Hepatic stellate cell (primary cell): ENCODE measurements around the gene MRPL10.
A peak's percentile ranks its signal among the peaks of the same experiment; 100 is the strongest.

ENCODE experiments used
- DNase-seq: peaks from one replicate; pipeline ENCODE4 v3.0.0; 2011; ENCODE audit warnings: low spot score

MRPL10 gene

GRCh38 chr17:47839071-47839470, 7.7 kb upstream of the MRPL10 start:
- DNase-seq: no peak

DNA sequence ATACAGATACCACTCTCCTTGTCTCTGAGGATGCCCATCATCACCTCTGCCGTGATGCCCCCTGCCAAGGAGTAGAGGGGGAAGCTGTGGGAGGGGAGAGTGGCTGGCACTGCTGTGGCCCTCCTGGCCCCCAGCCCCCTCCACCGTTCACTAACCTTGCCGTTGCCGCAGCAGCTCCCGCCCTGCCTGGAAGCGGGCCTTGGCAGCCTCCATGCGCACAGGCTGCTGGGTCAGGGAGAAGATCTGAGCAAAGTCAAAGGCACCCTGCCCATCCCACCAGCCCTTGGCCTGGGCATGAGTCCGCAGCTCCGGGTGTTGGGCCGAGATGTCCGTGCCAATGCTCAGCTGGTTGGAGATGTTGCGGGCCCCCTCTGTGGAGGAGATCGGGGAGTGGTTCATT, 7.3 kb upstream of the MRPL10 start:
- no peak for DNase-seq

- DNase-seq: no peak
Observed at GRCh38 chr17:47837401-47838039, 6.2 kb upstream of the MRPL10 start.

GRCh38 chr17:47836601-47837000, 5.3 kb upstream of the MRPL10 start:
- no peak for DNase-seq

DNA sequence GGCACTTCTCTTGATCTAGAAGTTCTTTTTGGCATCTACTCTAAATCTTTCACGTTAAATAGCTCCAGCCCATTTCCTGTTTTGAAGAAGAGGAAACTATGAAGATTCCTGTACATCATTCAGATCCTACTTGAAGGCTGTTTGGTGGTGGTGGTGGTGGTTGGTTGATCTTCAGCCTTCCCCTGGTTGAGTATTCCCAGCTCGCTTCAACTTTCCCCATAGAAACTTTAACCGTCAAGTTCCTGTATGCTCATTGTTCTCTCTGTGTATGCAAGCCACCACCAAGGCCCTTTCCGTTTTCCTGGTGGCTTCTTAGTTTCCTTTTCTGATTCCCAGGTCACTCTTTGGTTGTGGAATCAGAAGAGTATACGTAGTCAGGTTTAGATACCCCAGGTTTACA, 3.4 kb upstream of the MRPL10 start:
- DNase-seq: no peak

DNA sequence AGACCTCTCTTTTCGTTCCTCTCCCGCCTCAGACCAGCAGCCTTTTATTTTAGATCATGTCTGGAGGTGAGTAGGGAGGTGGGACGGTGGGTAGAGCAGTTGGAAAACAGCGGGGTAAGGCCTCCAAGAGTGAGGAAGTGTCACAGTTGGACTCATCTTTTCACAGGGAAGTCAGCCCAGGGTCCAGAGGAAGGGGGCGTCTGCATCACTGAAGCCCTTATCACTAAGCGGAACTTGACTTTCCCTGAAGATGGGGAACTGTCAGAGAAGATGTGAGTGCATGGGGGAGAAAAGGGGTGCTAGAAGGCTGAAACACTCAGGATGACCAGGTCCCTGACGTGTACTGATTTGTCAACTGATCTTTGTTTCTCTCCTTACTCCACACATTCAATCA, 590 bp upstream of the MRPL10 start:
- DNase-seq: no peak

DNA sequence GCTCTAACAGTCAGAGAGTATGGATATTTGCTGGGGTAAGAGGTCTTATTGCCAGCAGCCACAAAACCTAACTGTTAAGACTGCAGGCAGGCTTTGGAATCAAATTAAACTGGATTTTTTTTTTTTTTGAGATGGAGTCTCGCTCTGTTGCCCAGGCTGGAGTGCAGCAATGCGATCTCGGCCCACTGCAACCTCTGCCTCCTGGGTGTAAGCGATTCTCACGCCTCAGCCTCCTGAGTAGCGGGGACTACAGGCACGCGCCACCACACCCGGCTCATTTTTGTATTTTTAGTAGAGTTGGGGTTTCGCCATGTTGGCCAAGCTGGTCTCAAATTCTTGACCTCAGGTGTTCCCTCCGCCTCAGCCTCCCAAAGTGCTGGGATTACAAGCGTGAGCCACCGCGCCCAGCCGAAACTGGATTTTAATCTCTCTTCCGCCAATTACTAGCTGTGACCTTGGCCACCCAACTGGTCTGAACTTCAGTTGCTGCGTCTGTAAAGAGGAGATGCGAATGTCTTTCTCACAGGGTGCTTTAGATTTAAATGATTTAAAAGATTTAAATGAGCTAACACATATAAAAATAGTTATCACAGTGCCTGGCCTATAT, 842 bp downstream of the MRPL10 start:
- DNase-seq: no peak

DNA sequence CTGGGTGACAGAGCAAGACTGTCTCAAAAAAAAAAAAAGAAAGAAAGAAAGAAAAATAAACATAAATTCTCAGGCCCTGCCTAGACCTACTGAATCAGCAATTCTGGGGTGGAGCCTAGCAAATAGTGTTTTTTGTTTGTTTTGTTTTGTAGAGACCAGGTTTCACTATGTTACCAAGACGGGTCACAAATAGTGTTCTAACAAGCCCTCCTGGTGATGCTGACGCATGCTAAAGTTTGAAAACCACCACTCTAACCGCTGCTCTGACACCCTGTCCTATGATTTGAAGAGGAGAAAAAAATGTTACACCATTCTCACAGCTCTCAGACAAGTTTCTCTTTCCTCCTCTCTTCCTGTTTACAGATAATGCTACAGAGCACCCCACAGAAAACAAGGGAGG, 1.5 kb downstream of the MRPL10 start:
- DNase-seq: no peak

GRCh38 chr17:47823519-47823918, 7.8 kb downstream of the MRPL10 start:
- no peak for DNase-seq

- no peak for DNase-seq
Observed at GRCh38 chr17:47822785-47823184, 8.6 kb downstream of the MRPL10 start.

GRCh38 chr17:47821424-47822391, 9.6 kb downstream of the MRPL10 start, which contains the start of gene OSBPL7:
Gene OSBPL7, minus strand, starts transcription at chr17:47821794. Its CDS starts 1,516 bp downstream, at chr17:47820278.
- peak; percentile 94 for DNase-seq

DNA sequence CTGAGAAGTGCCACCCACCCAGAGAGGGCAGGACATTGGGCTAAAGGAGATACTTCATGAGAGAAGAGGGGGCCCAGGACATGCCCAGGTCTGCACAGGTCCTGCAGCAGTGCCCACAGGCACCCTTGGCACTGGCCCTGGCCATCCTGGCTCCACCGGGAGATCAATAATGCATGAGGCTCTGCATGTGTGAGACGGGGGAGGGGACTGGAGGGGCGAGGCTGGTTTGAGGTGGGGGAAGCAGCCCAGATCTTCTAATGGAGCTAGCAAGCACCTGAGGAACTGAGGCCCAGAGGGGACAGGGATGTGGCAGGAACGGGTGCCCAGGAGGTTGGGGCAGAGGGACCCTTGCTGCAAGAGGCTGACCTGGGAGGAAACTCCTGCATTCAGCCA, 10.3 kb downstream of the MRPL10 start:
- no peak for DNase-seq

DNA sequence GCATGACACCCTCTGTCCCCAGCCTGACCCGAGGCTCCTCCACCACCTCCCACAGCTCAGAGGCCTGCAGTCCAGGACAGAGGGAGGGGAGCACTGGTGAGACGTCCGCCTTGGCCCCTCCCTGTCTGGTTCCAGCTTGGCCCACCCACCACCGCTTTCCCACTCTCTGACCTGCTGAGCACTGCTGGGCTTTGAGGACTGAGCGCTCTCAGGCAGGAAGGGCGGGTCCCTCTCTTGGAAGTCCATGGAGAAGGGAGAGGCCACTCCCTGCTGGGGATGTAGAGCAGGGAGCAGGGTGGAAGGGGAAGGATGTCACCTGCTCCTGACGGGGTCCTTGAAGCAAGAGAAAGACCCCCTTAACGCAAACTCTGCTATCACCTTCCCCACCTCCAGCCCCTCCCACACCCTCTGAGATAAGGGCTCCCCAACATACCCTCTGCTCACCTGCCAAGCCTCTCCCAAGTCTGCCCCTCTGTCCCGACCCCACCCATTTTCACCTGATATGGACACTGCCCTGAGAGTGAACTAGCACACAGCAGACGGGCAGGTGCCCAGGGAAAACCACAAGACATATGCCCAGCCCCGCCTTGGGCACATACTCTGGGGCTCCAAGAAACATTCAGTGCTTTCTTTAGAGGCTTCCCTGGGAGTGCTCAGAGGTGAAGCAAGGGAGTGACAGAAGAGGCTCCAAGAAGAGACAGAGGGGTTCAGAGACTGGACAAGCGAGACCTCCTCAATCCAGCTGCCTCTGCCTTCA, 11.1 kb downstream of the MRPL10 start:
- DNase-seq: no peak

DNA sequence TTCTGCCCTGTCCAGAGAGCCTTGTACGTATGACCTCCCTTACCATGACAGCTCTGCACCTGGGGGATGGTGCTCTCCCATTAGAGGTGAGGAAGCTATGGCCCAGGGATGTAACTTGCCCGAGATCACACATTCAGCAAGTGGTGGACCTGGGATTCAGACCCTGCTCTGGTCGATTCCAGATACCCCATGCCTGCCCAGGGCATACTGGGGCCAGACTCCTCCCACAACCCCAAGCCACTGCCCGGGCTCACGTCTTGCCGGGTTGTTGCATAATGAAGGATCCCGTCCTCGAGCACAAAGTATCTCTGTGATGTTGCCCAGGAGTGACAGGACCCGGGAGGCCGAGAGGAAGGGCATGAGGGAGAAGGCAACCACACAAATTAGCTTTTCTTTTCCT, 11.9 kb downstream of the MRPL10 start:
- DNase-seq: no peak

- no peak for DNase-seq
Observed at GRCh38 chr17:47818002-47818695, 13.2 kb downstream of the MRPL10 start.

DNA sequence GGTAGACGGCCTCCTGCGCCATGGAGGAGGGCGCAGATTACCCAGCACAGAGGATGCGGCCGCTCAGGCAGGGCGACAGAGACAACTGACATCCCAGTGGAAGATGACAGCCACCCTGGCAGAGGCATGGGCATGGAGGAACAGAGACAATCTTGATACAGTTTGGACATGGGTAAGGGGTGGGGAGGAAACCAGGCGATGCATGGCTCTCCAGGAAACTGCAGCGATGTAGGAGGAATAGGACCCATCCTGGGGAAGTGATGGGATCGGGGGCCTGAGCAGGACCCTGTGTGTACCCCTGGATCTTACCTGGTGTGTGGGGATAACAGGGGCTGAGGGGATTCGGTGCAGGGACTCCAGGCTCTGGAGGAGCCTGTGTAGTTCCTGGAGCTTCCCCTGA, 14.4 kb downstream of the MRPL10 start:
- no peak for DNase-seq

DNA sequence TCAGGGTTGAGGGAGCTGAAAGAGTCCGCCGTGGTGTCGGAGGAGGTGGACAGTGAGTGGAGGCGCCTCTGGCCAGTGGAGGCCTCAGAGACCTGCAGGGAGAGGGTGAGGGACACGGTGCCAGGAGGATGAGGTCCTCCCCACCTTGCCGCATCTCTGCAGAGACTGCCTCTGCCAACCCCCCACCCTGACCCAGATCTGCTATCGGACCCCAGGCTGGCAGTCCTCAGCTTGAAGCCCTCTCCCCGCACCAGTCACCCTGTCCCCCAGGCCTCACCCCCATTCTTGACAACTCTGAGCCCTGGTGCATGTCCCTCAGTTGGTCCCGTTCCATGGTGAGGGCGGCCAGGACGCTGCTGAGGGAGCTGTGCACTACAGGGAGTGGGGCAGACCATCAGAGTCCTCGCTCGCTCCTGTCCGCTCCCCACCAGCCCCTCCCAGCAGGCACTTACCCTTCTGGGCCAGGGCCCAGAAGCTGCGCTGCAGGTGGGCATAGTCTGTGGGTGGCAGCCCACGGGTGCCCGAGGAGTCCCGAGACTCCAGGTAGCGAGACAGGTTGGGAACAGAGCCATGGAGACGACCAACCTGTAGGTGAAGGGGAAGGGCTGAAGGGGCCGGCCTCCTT, 15.1 kb downstream of the MRPL10 start:
- DNase-seq: no peak

- no peak for DNase-seq
Observed at GRCh38 chr17:47815106-47815918, 16.0 kb downstream of the MRPL10 start.

DNA sequence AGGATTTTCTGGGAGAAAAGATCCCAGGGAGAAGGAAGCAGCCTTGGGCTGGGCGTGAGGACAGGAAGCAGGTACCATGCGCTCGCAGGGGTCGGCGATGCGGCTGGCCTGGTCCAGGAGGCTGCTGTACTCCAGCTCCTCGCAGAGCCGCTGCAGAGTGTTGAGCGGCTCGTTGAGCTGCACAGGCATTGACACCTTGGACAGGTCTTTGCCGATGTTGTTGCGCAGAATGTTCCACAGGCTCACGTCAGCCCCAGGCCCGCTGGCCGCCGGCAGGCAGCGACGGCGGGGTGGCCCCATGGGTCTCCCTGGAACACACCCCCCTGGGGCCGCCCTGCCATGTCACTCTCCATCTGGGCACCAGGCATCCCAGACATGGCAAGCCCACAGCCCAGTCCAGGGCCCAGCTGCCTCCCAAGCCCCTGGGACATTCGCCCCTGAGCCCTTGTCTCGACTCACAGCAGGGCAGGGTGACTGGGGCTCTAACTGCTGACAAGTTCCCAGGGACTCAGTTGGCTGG, 17.8 kb downstream of the MRPL10 start:
- DNase-seq: no peak

- DNase-seq: no peak
Observed at GRCh38 chr17:47813077-47813476, 18.3 kb downstream of the MRPL10 start.
